IPS-NIHi7 (cell line): Measurements from ENCODE around the gene ARPC1B.

Experiments used
- DNase-seq: peaks from one replicate; pipeline ENCODE4 v3.0.0; 2012; ENCODE audit warnings: mixed read lengths; ENCODE audit errors: extremely low spot score

Gene ARPC1B

GRCh38 chr7:99389772-99390171, 15.2 kb downstream of the ARPC1B start:
- no peak for DNase-seq

- DNase-seq = no peak
Observed at GRCh38 chr7:99390941-99391602, 16.5 kb downstream of the ARPC1B start.

GRCh38 chr7:99392046-99392445, 17.5 kb downstream of the ARPC1B start:
- DNase-seq = no peak

- peak; percentile 83 for DNase-seq
Observed at GRCh38 chr7:99392659-99393354, 18.3 kb downstream of the ARPC1B start.

GRCh38 chr7:99393355-99394187, 19.0 kb downstream of the ARPC1B start:
- DNase-seq = peak; percentile 88

- no peak for DNase-seq
Observed at GRCh38 chr7:99394188-99394502, 19.6 kb downstream of the ARPC1B start.

GRCh38 chr7:99395616-99396327, 21.2 kb downstream of the ARPC1B start:
- DNase-seq = no peak

- DNase-seq = no peak
Observed at GRCh38 chr7:99396418-99397296, 22.1 kb downstream of the ARPC1B start.

GRCh38 chr7:99397297-99397983, 22.9 kb downstream of the ARPC1B start:
- DNase-seq = no peak

- no peak for DNase-seq
Observed at GRCh38 chr7:99398891-99399445, 24.4 kb downstream of the ARPC1B start.

GRCh38 chr7:99399597-99399996, 25.1 kb downstream of the ARPC1B start:
- no peak for DNase-seq

GRCh38 chr7:99402854-99403253, 28.3 kb downstream of the ARPC1B start:
- DNase-seq = no peak

GRCh38 chr7:99403764-99404163, 29.2 kb downstream of the ARPC1B start:
- no peak for DNase-seq

- no peak for DNase-seq
Observed at GRCh38 chr7:99404235-99404976, 29.9 kb downstream of the ARPC1B start.

- DNase-seq = no peak
Observed at GRCh38 chr7:99404977-99405320, 30.4 kb downstream of the ARPC1B start.

GRCh38 chr7:99406557-99406956, 32.0 kb downstream of the ARPC1B start:
- DNase-seq = no peak

- DNase-seq = peak; percentile 42
Observed at GRCh38 chr7:99407872-99408378, 33.4 kb downstream of the ARPC1B start.

- peak; percentile 95 for DNase-seq
Observed at GRCh38 chr7:99408379-99409191, 34.1 kb downstream of the ARPC1B start, which contains the start of the genes BUD31 and PDAP1. Gene BUD31 (plus strand): TSS chr7:99408969. CDS start chr7:99411093, 2,124 bp downstream. Gene PDAP1 (minus strand): TSS chr7:99408597. CDS start chr7:99408548, 49 bp downstream.
